Measurements from ENCODE around the gene ZBTB16.

DNA sequence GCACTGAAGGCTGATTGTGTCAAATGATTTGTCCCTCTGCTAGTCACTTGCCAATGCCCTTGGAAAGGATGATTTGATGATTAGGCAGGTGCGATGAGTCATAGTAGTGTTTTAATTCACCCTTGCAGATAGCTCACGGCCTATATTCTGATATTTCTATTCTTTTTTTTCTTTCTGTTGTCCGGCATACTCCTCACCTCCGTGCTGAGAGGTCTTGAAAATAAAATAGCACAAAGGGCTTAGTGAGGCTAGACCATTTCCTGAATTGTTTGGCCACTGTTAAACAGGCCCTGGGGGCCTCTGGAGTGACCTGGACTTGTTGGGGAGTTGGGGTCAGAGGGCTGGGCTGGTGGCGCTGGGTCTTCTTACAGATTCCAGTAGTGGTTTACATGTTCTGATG, 99.8 kb downstream of the ZBTB16 start:
- no peak for TF ChIP-seq ZBTB1 (tag by site-specific recombination; IDR thresholded peaks at IDR 0.05)
- no peak for TF ChIP-seq ZNF280D (tag by site-specific recombination; IDR thresholded peaks at IDR 0.05)
- TF ChIP-seq, protein P1, sequence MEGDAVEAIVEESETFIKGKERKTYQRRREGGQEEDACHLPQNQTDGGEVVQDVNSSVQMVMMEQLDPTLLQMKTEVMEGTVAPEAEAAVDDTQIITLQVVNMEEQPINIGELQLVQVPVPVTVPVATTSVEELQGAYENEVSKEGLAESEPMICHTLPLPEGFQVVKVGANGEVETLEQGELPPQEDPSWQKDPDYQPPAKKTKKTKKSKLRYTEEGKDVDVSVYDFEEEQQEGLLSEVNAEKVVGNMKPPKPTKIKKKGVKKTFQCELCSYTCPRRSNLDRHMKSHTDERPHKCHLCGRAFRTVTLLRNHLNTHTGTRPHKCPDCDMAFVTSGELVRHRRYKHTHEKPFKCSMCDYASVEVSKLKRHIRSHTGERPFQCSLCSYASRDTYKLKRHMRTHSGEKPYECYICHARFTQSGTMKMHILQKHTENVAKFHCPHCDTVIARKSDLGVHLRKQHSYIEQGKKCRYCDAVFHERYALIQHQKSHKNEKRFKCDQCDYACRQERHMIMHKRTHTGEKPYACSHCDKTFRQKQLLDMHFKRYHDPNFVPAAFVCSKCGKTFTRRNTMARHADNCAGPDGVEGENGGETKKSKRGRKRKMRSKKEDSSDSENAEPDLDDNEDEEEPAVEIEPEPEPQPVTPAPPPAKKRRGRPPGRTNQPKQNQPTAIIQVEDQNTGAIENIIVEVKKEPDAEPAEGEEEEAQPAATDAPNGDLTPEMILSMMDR (tag by site-specific recombination; IDR thresholded peaks at IDR 0.05) = no peak
- TF ChIP-seq ZSCAN30 (tag by site-specific recombination; IDR thresholded peaks at IDR 0.05) = no peak
- no peak for TF ChIP-seq ZNF138 (tag by site-specific recombination; IDR thresholded peaks at IDR 0.05; ENCODE audit: borderline replicate concordance)
- TF ChIP-seq KLF16 (tag by site-specific recombination; IDR thresholded peaks at IDR 0.05) = no peak
- no peak for TF ChIP-seq BCL11A (tag by site-specific recombination; IDR thresholded peaks at IDR 0.05; ENCODE audit: low read depth)
- no peak for TF ChIP-seq SETDB1 (IDR thresholded peaks at IDR 0.05; ENCODE audit: insufficient read length, low read length)
- TF ChIP-seq REST (tag by site-specific recombination; IDR thresholded peaks at IDR 0.05) = no peak

Data from HEK293 (cell line).